K562 (cell line): ENCODE measurements around the gene TECPR1. TPM values are rescaled to one million over a fixed set of nuclear protein-coding genes. Genes with fewer than 3 reads are reported as not detected.
A peak's percentile ranks its signal among the peaks of the same experiment; 100 is the strongest.

Source experiments
- ATAC-seq: fragments of 200-7000 bp; cut with Tn5 transposase; 3 replicates; pipeline ENCODE4 v1.9.1; 2020; ENCODE audit warnings: moderate library complexity
- BruUV-seq: library from RNA; stranded (reverse); fragments of 400-500 nt; replicated peaks from 2 replicates; lab custom pipeline; 2021; lab: Mats Ljungman, UMichigan
- CTCF ChIA-PET: fragments of 300-600 bp; formaldehyde crosslinking; extraction: SDS; loops from one replicate; lab custom pipeline; 2021; ENCODE audit warnings: low intra/inter-chr PET ratio; lab: Yijun Ruan, JAX
- POLR2A ChIA-PET: fragments of 300-600, 350-650 bp; sonication (Branson Sonifier 250); formaldehyde crosslinking; extraction: SDS; loops from one replicate; lab custom pipeline; 2021; ENCODE audit warnings: antibody characterized with exemption, inconsistent platforms; lab: Yijun Ruan, JAX
- DNase-seq, 4 experiments: peaks; one replicate each; pipeline versions ENCODE4 v3.0.0 to v3.0.0-alpha.2; 2011 to 2018; ENCODE audit warnings: low spot score in 3 of 4, mixed read lengths in 3 of 4; ENCODE audit errors: extremely low read depth in 1 of 4
- FAIRE-seq: peaks from 2 replicates; lab custom pipeline; 2011; peaks lifted over from hg19 to GRCh38; lab: Jason Lieb, UNC
- H2AFZ ChIP-seq: 2 replicates; pipeline ENCODE4 v1.6.0; 2011; ENCODE audit warnings: low read depth, low read length, control low read depth, inconsistent platforms
- H3K27ac ChIP-seq: fragments of 200-600 bp; 3 replicates; pipeline ENCODE4 v1.8.0; 2011; ENCODE audit warnings: low read depth, mild to moderate bottlenecking, control low read depth, inconsistent platforms, low read length, moderate library complexity, mixed read lengths; ENCODE audit errors: extremely low read depth
- H3K27me3 ChIP-seq, 2 experiments: fragments of 300-600 bp in 1 of 2; 2 replicates in 1 of 2; 3 replicates in 1 of 2; pipeline versions ENCODE4 v1.6.0 to v1.8.0; 2011; ENCODE audit warnings: inconsistent platforms in 2 of 2, low read length in 2 of 2, mild to moderate bottlenecking in 1 of 2, mixed read lengths in 1 of 2, moderate library complexity in 1 of 2; ENCODE audit not compliant: control insufficient read depth in 2 of 2, insufficient read depth in 2 of 2
- H3K36me3 ChIP-seq: fragments of 300-600 bp; 3 replicates; pipeline ENCODE4 v1.8.0; 2011; ENCODE audit warnings: mild to moderate bottlenecking, low read length, inconsistent platforms; ENCODE audit not compliant: control insufficient read depth, insufficient read depth
- H3K4me1 ChIP-seq, 2 experiments: fragments of 200-600 bp in 1 of 2; replicated peaks in 1 of 2; 2 replicates in 1 of 2; 3 replicates in 1 of 2; pipeline versions ENCODE4 v1.5.1 to v1.8.0; 2011; ENCODE audit warnings: inconsistent platforms in 2 of 2, low read length in 2 of 2, mild to moderate bottlenecking in 1 of 2, mixed read lengths in 1 of 2, moderate library complexity in 1 of 2; ENCODE audit not compliant: control insufficient read depth in 2 of 2, insufficient read depth in 2 of 2
- H3K4me2 ChIP-seq: 2 replicates; pipeline ENCODE4 v1.6.1; 2011; ENCODE audit warnings: low read length, control low read depth, inconsistent platforms, mixed read lengths; ENCODE audit not compliant: insufficient read depth
- H3K4me3 ChIP-seq: fragments of 200-600 bp; sonication (generic), shearing (Covaris generic); 2 replicates; pipeline ENCODE4 v1.5.1; 2016; ENCODE audit warnings: control low read depth, inconsistent platforms
- H3K79me2 ChIP-seq: fragments of 200-600 bp; 3 replicates; pipeline ENCODE4 v1.8.0; 2011; ENCODE audit warnings: low read length, inconsistent platforms; ENCODE audit not compliant: control insufficient read depth, insufficient read depth
- H3K9ac ChIP-seq, 2 experiments: 2 replicates each; pipeline versions ENCODE4 v1.6.0 to v1.6.1; 2011; ENCODE audit warnings: low read depth in 2 of 2, low read length in 2 of 2, control low read depth in 1 of 2, inconsistent platforms in 1 of 2, mild to moderate bottlenecking in 1 of 2, mixed read lengths in 1 of 2; ENCODE audit not compliant: insufficient read depth in 1 of 2
- H3K9me1 ChIP-seq: one replicate; pipeline ENCODE4 v1.6.0; 2011; ENCODE audit warnings: inconsistent platforms, mild to moderate bottlenecking, low read length, moderate library complexity; ENCODE audit not compliant: control insufficient read depth, insufficient read depth
- H3K9me3 ChIP-seq: replicated peaks from 2 replicates; pipeline ENCODE4 v1.5.1; 2011; ENCODE audit warnings: low read depth, low read length, inconsistent platforms; ENCODE audit not compliant: control insufficient read depth, insufficient read depth
- H4K20me1 ChIP-seq: replicated peaks from 2 replicates; pipeline ENCODE4 v1.6.1; 2011; ENCODE audit warnings: low read length, inconsistent platforms, mixed read lengths; ENCODE audit not compliant: control insufficient read depth, insufficient read depth
- BCOR ChIP-seq: fragments of 450-650 bp; IDR thresholded peaks from 2 replicates; pipeline ENCODE4 v1.6.1; 2016
- SLC30A9 ChIP-seq: fragments of 250-450 bp; sonication (Bioruptor Pico); IDR thresholded peaks from 2 replicates; pipeline ENCODE4 v1.8.0; 2022; ENCODE audit warnings: mild to moderate bottlenecking, moderate library complexity
- SUPT5H ChIP-seq: fragments of 450-650 bp; IDR thresholded peaks from 2 replicates; pipeline ENCODE4 v1.6.1; 2016
- YY1 ChIP-seq, 3 experiments: IDR thresholded peaks; 2 replicates each; pipeline ENCODE4 v1.6.1; 2011; ENCODE audit warnings: low read length in 2 of 3, mild to moderate bottlenecking in 2 of 3, moderate library complexity in 2 of 3, borderline replicate concordance in 1 of 3, control low read depth in 1 of 3, low read depth in 1 of 3; ENCODE audit not compliant: insufficient read depth in 3 of 3, insufficient replicate concordance in 2 of 3, control insufficient read depth in 1 of 3, insufficient read length in 1 of 3; ENCODE audit errors: extremely low read depth in 1 of 3
- ZNF121 ChIP-seq: sonication (generic); formaldehyde crosslinking; conservative IDR thresholded peaks from 2 replicates; pipeline ENCODE4 v1.8.0; 2022; ENCODE audit warnings: missing genetic modification reagents
- ZNF699 ChIP-seq: fragments of 250-450 bp; sonication (Bioruptor Pico); IDR thresholded peaks from 2 replicates; pipeline ENCODE4 v1.8.0; 2021; ENCODE audit warnings: mild to moderate bottlenecking, moderate library complexity; ENCODE audit not compliant: insufficient replicate concordance
- WGBS: fragments of 100-300 bp; shearing (Covaris generic); methylation state at CpG from one replicate; pipeline ENCODE4 v1.1.6; 2016; ENCODE audit warnings: low coverage, mixed read lengths; ENCODE audit not compliant: insufficient coverage; ENCODE audit errors: missing lambda C conversion rate; 5-methylcytosine and 5-hydroxymethylcytosine counted together
- in situ Hi-C: fragments of 300-500 bp; cut with MboI; formaldehyde crosslinking; loops from 4 replicates; pipeline ENCODE4 v1.15.0; 2018; ENCODE audit warnings: inconsistent platforms, mixed read lengths
- intact Hi-C: fragments of 100-400 bp; cut with micrococcal nuclease; formaldehyde crosslinking; loops from 2 replicates; pipeline ENCODE4 v1.14.2; 2022
- polyA plus RNA-seq, 8 experiments: library from polyadenylated mRNA; depleted of rRNA in 4 of 8; stranded (reverse) in 5 of 8; unstranded in 3 of 8; fragments of >200 nt; fragmentation: Nextera tagmentation in 2 of 8; fragmentation: Illumina TruSeq in 1 of 8; extraction: Ambion mirVana in 2 of 8; extraction: Trizol in 1 of 8; gene quantifications; 2 replicates each; pipeline versions ENCODE4 v1.2.1 to v1.2.3, GENCODE V29; 2011 to 2014; ENCODE audit warnings: inconsistent platforms in 1 of 8, missing spikeins in 1 of 8
- total RNA-seq, 7 experiments: library from RNA; depleted of rRNA in 6 of 7; stranded (reverse); fragments of >200 nt in 6 of 7; fragmentation: Illumina TruSeq in 2 of 7; extraction: Trizol in 2 of 7; gene quantifications; 2 replicates each; pipeline versions ENCODE4 v1.2.1 to v1.2.3, GENCODE V29; 2011 to 2021; ENCODE audit warnings: low replicate concordance in 1 of 7
- TF ChIP-seq, protein P1 (sequence below): sonication (generic); formaldehyde crosslinking; IDR thresholded peaks from 2 replicates; pipeline ENCODE4 v1.8.1; 2022; ENCODE audit warnings: missing genetic modification reagents

The TECPR1 gene
- total and polyA plus RNA-seq, 9 of the 15 experiments (the other 6 are each of a cell fraction or from before 2014, with no cell fraction given): 0.17 to 15.0 (median 2.2) TPM

DNA sequence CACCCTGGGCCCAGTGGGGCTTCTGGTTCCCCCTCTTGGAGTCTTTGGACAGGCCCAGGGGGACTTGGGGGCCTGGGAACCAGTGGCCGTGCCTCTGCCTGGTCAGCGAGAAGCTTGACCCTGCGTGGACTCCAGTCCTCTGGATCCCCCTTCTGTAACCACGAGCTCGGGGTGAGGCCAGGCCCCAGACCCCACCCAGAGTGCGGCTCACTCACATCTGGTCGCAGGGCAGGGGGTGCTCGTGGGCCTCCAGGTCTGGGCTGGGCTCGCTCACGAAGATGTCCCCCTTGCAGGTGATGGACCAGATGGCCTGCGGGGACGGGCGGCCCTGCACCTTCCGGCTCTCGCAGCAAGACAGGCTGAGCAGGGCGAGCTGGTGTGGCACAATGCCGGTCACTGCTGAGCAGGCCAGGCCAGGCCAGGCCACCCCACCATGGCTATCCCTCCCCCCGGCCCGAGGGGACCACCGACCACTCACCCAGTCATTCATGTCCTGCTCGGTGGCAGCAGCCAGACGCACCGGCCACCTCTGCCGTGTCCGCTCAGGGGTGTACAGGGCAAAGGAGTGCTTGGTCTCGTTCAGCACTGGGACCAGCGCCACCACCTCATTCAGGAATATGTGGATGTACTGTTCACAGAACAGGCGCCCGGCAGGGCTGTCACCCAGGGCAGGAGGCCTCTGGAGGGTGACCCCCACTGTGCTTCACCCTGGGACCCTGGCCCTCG, 21.1 kb downstream of the TECPR1 start (continued):
- no peak for TF ChIP-seq SLC30A9 (CRISPR knock-in tag)
- no peak for TF ChIP-seq ZNF699 (CRISPR knock-in tag)
- TF ChIP-seq SUPT5H: no peak
- TF ChIP-seq YY1 (IDR thresholded peaks at IDR 0.05; ENCODE audit: borderline replicate concordance in 1 of 3, control insufficient read depth in 1 of 3, extremely low read depth in 1 of 3, insufficient read depth in 3 of 3, insufficient read length in 1 of 3, insufficient replicate concordance in 2 of 3, low read depth in 1 of 3, low read length in 2 of 3): no peak

DNA sequence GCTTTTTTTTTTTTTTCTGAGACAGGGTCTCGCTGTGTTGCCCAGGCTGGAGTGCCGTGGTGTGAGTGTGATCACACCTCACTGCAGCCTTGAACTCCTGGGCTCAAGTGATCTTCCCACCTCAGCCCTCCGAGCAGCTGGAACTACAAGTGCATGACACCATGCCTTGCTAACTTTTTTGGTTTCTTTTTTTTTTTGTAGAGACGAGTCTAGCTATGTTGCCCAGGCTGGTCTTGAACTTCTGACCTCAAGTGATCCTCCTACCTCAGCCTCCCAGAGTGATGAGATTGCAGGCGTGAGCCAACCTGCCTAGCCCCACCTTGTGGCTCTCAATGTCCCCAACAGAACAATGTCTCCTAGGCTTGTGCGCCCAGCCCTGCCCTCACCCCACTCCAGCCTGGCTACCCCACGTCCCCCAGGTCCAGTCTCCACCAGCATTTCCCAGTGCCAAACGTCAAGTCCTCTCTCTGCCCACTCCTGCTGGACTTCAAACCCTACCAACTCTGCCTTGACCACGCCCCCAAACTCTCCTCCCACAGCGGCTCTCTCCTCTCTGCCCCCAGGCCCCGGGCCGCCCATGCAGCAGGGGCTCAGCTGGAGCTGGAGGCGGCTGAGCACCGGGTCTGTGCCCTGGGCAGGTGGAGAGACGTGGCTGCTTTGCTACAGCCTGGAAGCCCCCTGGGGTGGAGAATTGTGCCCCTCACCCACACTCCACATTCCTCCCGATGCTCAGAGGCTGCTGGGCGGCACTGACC, 21.9 kb downstream of the TECPR1 start:
- H3K4me3 ChIP-seq: no peak overlapping the region
- WGBS: 35% methylated on average over 17 of the region's 17 CpGs
- H3K9me3 ChIP-seq: no peaks in the 10 kb centered on the region
- H3K4me2 ChIP-seq: no peak overlapping the region
- POLR2A ChIA-PET: interaction anchor here (0.6 kb wide), 1 partner anchor 16 kb away, joined by 3 read pairs; no protein-coding TSS in a partner anchor
- peaks cover 5 to 56% of the 10 kb centered on the region in 2 experiments for H3K27me3 ChIP-seq
- no peak for FAIRE-seq
- no peak overlapping the region for H2AFZ ChIP-seq
- peaks cover 0 to 42% of the 10 kb centered on the region in 2 experiments; a peak in 1 of 5 replicates for H3K4me1 ChIP-seq
- no TSS peak for BruUV-seq
- DNase-seq: peak in 3 of 4 experiments; percentile 13 to 16 (median 14)
- no peaks in the 10 kb centered on the region for H3K36me3 ChIP-seq
- intact Hi-C loops: no loop called here
- ATAC-seq: peak; percentile 28; the same call in 1 of the 3 replicates
- in situ Hi-C loops: no loop called here
- no peak overlapping the region; a peak in 1 of 4 replicates for H3K9ac ChIP-seq
- H4K20me1 ChIP-seq: peaks cover 6% of the 10 kb centered on the region; the same call in 1 of the 2 replicates
- CTCF ChIA-PET: no interaction called here
- H3K79me2 ChIP-seq: no peaks in the 10 kb centered on the region
- H3K9me1 ChIP-seq: no peaks in the 10 kb centered on the region
- TF ChIP-seq, protein P1, sequence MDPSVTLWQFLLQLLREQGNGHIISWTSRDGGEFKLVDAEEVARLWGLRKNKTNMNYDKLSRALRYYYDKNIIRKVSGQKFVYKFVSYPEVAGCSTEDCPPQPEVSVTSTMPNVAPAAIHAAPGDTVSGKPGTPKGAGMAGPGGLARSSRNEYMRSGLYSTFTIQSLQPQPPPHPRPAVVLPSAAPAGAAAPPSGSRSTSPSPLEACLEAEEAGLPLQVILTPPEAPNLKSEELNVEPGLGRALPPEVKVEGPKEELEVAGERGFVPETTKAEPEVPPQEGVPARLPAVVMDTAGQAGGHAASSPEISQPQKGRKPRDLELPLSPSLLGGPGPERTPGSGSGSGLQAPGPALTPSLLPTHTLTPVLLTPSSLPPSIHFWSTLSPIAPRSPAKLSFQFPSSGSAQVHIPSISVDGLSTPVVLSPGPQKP (CRISPR knock-in tag): no peak
- peak; percentile 69 for TF ChIP-seq ZNF121 (CRISPR knock-in tag)
- TF ChIP-seq BCOR: peak; percentile 42; the same call in 1 of the 2 replicates
- H3K27ac ChIP-seq: no peak overlapping the region
